Liver (tissue), 3 donors: ENCODE results near the gene TTYH3.

Experiments used
- FOXA1 ChIP-seq: IDR thresholded peaks from 2 replicates; pipeline ENCODE4 v1.6.1; 2016; ENCODE audit warnings: antibody characterized with exemption
- JUND ChIP-seq, 2 donors: IDR thresholded peaks; 2 replicates each; pipeline ENCODE4 v1.6.1; 2016; ENCODE audit warnings: antibody characterized with exemption in 2 of 2
- RAD21 ChIP-seq, 2 donors: IDR thresholded peaks; 2 replicates each; pipeline ENCODE4 v1.6.1; 2016; ENCODE audit warnings: antibody characterized with exemption in 2 of 2, mild to moderate bottlenecking in 2 of 2
- RXRA ChIP-seq, 2 donors: IDR thresholded peaks; 2 replicates each; pipeline ENCODE4 v1.6.1; 2017 to 2018; ENCODE audit warnings: antibody characterized with exemption in 2 of 2, mild to moderate bottlenecking in 1 of 2
- SP1 ChIP-seq: IDR thresholded peaks from 2 replicates; pipeline ENCODE4 v1.6.1; 2018; ENCODE audit warnings: antibody characterized with exemption, mild to moderate bottlenecking
- TAF1 ChIP-seq: conservative IDR thresholded peaks from 2 replicates; pipeline ENCODE4 v1.6.1; 2016; ENCODE audit warnings: antibody characterized with exemption, mild to moderate bottlenecking
- TF ChIP-seq, protein P1 (sequence below): fragments of 150-350 bp; IDR thresholded peaks from 2 replicates; pipeline ENCODE4 v1.5.1; 2017; ENCODE audit warnings: improper control_type of control experiment, low read depth, low read length; ENCODE audit not compliant: missing input control
- TF ChIP-seq, protein P2 (sequence below): IDR thresholded peaks from 2 replicates; pipeline ENCODE4 v1.6.1; 2016; ENCODE audit warnings: antibody characterized with exemption
- TF ChIP-seq, protein P3 (sequence below): IDR thresholded peaks from 2 replicates; pipeline ENCODE4 v1.6.1; 2016; ENCODE audit warnings: antibody characterized with exemption
- TF ChIP-seq, protein P4 (sequence below): IDR thresholded peaks from 2 replicates; pipeline ENCODE4 v1.6.1; 2016; ENCODE audit warnings: antibody characterized with exemption
- donor health status: healthy.
- donor health status: healthy.

DNA sequence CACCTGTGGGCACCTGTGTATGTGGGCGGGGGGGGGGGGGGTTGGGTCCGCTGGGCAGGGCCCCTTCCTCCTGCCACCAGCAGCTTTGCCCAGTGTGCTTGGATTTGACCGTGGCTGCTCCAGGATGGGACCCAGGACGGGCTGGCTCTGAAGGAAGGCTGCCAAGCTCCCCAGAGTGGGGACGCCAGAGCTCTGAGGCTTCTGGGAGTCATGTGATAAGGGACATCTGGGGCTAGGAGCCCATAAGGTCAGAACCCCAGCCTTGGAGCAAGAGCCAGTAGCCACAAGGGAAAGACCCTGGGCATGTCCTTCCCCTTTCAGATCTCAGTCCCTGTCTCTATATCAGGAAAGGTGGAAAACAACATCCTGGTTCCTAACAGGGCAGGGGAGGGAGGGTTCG, 34.4 kb downstream of the TTYH3 start:
- TF ChIP-seq, protein P1, sequence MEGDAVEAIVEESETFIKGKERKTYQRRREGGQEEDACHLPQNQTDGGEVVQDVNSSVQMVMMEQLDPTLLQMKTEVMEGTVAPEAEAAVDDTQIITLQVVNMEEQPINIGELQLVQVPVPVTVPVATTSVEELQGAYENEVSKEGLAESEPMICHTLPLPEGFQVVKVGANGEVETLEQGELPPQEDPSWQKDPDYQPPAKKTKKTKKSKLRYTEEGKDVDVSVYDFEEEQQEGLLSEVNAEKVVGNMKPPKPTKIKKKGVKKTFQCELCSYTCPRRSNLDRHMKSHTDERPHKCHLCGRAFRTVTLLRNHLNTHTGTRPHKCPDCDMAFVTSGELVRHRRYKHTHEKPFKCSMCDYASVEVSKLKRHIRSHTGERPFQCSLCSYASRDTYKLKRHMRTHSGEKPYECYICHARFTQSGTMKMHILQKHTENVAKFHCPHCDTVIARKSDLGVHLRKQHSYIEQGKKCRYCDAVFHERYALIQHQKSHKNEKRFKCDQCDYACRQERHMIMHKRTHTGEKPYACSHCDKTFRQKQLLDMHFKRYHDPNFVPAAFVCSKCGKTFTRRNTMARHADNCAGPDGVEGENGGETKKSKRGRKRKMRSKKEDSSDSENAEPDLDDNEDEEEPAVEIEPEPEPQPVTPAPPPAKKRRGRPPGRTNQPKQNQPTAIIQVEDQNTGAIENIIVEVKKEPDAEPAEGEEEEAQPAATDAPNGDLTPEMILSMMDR = no peak
- TF ChIP-seq TAF1 (no peak), RAD21 (IDR thresholded peaks at IDR 0.05) (no peak), RXRA (IDR thresholded peaks at IDR 0.05) (no peak), JUND (IDR thresholded peaks at IDR 0.05) (no peak), SP1 (no peak), FOXA1 (no peak)
- TF ChIP-seq, protein P2, sequence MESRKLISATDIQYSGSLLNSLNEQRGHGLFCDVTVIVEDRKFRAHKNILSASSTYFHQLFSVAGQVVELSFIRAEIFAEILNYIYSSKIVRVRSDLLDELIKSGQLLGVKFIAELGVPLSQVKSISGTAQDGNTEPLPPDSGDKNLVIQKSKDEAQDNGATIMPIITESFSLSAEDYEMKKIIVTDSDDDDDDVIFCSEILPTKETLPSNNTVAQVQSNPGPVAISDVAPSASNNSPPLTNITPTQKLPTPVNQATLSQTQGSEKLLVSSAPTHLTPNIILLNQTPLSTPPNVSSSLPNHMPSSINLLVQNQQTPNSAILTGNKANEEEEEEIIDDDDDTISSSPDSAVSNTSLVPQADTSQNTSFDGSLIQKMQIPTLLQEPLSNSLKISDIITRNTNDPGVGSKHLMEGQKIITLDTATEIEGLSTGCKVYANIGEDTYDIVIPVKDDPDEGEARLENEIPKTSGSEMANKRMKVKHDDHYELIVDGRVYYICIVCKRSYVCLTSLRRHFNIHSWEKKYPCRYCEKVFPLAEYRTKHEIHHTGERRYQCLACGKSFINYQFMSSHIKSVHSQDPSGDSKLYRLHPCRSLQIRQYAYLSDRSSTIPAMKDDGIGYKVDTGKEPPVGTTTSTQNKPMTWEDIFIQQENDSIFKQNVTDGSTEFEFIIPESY = no peak
- TF ChIP-seq, protein P3, sequence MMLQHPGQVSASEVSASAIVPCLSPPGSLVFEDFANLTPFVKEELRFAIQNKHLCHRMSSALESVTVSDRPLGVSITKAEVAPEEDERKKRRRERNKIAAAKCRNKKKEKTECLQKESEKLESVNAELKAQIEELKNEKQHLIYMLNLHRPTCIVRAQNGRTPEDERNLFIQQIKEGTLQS = no peak
- TF ChIP-seq, protein P4, sequence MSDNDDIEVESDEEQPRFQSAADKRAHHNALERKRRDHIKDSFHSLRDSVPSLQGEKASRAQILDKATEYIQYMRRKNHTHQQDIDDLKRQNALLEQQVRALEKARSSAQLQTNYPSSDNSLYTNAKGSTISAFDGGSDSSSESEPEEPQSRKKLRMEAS = no peak
